ENCODE data around the gene REXO1. TPM values are rescaled to one million over a fixed set of nuclear protein-coding genes. Genes with fewer than 3 reads are reported as not detected.

The REXO1 gene, protein sequence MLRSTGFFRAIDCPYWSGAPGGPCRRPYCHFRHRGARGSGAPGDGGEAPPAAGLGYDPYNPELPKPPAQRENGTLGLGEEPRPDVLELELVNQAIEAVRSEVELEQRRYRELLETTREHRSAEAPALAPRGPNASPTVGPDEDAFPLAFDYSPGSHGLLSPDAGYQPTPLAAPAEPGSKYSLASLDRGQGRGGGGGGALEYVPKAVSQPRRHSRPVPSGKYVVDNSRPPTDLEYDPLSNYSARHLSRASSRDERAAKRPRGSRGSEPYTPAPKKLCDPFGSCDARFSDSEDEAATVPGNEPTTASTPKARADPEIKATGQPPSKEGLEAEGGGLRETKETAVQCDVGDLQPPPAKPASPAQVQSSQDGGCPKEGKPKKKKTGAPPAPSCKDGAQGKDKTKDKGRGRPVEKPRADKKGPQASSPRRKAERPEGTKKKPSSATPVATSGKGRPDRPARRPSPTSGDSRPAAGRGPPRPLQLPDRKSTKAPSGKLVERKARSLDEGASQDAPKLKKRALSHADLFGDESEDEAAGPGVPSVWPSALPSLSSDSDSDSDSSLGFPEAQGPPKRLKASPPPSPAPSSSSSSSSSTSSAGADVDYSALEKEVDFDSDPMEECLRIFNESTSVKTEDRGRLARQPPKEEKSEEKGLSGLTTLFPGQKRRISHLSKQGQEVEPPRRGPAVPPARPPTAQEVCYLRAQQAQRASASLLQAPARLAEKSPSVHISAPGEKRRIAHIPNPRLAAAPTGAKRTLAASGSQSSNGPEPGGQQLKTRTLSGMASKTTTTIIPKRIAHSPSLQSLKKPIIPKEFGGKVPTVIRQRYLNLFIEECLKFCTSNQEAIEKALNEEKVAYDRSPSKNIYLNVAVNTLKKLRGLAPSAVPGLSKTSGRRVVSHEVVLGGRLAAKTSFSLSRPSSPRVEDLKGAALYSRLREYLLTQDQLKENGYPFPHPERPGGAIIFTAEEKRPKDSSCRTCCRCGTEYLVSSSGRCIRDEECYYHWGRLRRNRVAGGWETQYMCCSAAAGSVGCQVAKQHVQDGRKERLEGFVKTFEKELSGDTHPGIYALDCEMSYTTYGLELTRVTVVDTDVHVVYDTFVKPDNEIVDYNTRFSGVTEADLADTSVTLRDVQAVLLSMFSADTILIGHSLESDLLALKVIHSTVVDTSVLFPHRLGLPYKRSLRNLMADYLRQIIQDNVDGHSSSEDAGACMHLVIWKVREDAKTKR
- 43.0 and 46.6 TPM in 2 replicates for total RNA-seq (2022)
- percentile 62 among the genes with signal in this experiment for Bru-seq, nascent RNA
- BruChase-seq, experiment 1, labeled RNA remaining after a 2-hour chase = percentile 67 among the genes with signal in this experiment
- BruChase-seq, experiment 2, labeled RNA remaining after a 6-hour chase = percentile 79 among the genes with signal in this experiment
- long read RNA-seq, full-length matches to known transcripts = 2 of 18 reads
- long read RNA-seq, partial matches to known transcripts = 8 of 18 reads
- long read RNA-seq, other reads (novel, unspliced or antisense) = 8 of 18 reads

- DNase-seq = peak; percentile 95 to 96
- H3K9me3 ChIP-seq = no peaks in the 10 kb centered on the region
- H3K4me3 ChIP-seq (ENCODE audit: low read depth, low read length) = peak within 1 kb of the TSS; percentile 77
- Mint-ChIP-seq H3K27ac (ENCODE audit: unreplicated experiment) (peak within 1 kb of the TSS; percentile 98), H3K4me1 (ENCODE audit: low read depth, unreplicated experiment) (no peaks in the 10 kb centered on the region), H3K4me3 (ENCODE audit: unreplicated experiment) (peak within 1 kb of the TSS; percentile 95), H3K27me3 (ENCODE audit: insufficient read depth, unreplicated experiment) (no peaks in the 10 kb centered on the region), H3K9me3 (ENCODE audit: unreplicated experiment) (no peaks in the 10 kb centered on the region), H3K36me3 (ENCODE audit: insufficient read depth, unreplicated experiment) (peaks cover 39% of the 10 kb centered on the region)
- intact Hi-C loops (cut with micrococcal nuclease; ENCODE audit: unreplicated experiment) = no loop called here
- peaks cover 4% of the 10 kb centered on the region; the same call in 1 of the 2 replicates for H3K4me1 ChIP-seq
- H3K36me3 ChIP-seq (ENCODE audit: control insufficient read depth, insufficient read depth, low read length) = no peaks in the 10 kb centered on the region
- no peaks in the 10 kb centered on the region for H3K27me3 ChIP-seq (replicated peaks; ENCODE audit: control insufficient read depth, insufficient read depth, low read length)
- TF ChIP-seq, protein P1, sequence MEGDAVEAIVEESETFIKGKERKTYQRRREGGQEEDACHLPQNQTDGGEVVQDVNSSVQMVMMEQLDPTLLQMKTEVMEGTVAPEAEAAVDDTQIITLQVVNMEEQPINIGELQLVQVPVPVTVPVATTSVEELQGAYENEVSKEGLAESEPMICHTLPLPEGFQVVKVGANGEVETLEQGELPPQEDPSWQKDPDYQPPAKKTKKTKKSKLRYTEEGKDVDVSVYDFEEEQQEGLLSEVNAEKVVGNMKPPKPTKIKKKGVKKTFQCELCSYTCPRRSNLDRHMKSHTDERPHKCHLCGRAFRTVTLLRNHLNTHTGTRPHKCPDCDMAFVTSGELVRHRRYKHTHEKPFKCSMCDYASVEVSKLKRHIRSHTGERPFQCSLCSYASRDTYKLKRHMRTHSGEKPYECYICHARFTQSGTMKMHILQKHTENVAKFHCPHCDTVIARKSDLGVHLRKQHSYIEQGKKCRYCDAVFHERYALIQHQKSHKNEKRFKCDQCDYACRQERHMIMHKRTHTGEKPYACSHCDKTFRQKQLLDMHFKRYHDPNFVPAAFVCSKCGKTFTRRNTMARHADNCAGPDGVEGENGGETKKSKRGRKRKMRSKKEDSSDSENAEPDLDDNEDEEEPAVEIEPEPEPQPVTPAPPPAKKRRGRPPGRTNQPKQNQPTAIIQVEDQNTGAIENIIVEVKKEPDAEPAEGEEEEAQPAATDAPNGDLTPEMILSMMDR (IDR thresholded peaks at IDR 0.05; ENCODE audit: insufficient read depth in 1 of 2, low read depth in 1 of 2, low read length in 1 of 2, severe bottlenecking in 1 of 2, unreplicated experiment in 1 of 2) = peak; percentile 82 to 85
- ChIA-PET POLR2A (no interaction called here), CTCF (interaction anchor here (0.6 kb wide), 1 partner anchor 11 kb away, joined by 9 read pairs; no protein-coding TSS in a partner anchor)
- no TSS peak for BruUV-seq (replicated peaks)
Measured at GRCh38 chr19:1848399-1849131, at the start of gene REXO1. Gene REXO1 (minus strand): TSS chr19:1848483. CDS start chr19:1848358, 125 bp downstream.

- CTCF ChIA-PET = interaction anchor here (0.7 kb wide), 1 partner anchor 49 kb away, joined by 4 read pairs; no protein-coding TSS in a partner anchor
- intact Hi-C loops (cut with micrococcal nuclease; ENCODE audit: unreplicated experiment) = no loop called here
Measured at GRCh38 chr19:1896508-1896907, 48.2 kb upstream of the REXO1 start.

More at GRCh38 chr19:1896508-1896907, 48.2 kb upstream of the REXO1 start:
- H3K27ac Mint-ChIP-seq (ENCODE audit: unreplicated experiment) = no peak overlapping the region
- no peaks in the 10 kb centered on the region for H3K4me1 Mint-ChIP-seq (ENCODE audit: low read depth, unreplicated experiment)
- Histone ChIP-seq H3K27me3 (replicated peaks; ENCODE audit: control insufficient read depth, insufficient read depth, low read length) (no peaks in the 10 kb centered on the region), H3K4me3 (ENCODE audit: low read depth, low read length) (no peak overlapping the region), H3K4me1 (no peaks in the 10 kb centered on the region; the same call in 1 of the 2 replicates), H3K9me3 (no peaks in the 10 kb centered on the region), H3K36me3 (ENCODE audit: control insufficient read depth, insufficient read depth, low read length) (no peaks in the 10 kb centered on the region)
- no TSS peak for BruUV-seq (replicated peaks)
- no peak for DNase-seq
- no peaks in the 10 kb centered on the region for H3K36me3 Mint-ChIP-seq (ENCODE audit: insufficient read depth, unreplicated experiment)
- H3K27me3 Mint-ChIP-seq (ENCODE audit: insufficient read depth, unreplicated experiment) = no peaks in the 10 kb centered on the region
- TF ChIP-seq, protein P1 (IDR thresholded peaks at IDR 0.05; ENCODE audit: insufficient read depth in 1 of 2, low read depth in 1 of 2, low read length in 1 of 2, severe bottlenecking in 1 of 2, unreplicated experiment in 1 of 2) = no peak
- H3K9me3 Mint-ChIP-seq (ENCODE audit: unreplicated experiment) = no peaks in the 10 kb centered on the region
- H3K4me3 Mint-ChIP-seq (ENCODE audit: unreplicated experiment) = no peak overlapping the region
- POLR2A ChIA-PET = no interaction called here
